Immature natural killer cell (primary cell): ENCODE data around the gene MARK3. TPM values are rescaled to one million over a fixed set of nuclear protein-coding genes. Genes with fewer than 3 reads are reported as not detected.

ENCODE experiments used
- DNase-seq, 3 donors: peaks; one replicate each; pipeline ENCODE4 v3.0.0; 2022; ENCODE audit warnings: mixed read lengths in 1 of 3
- H3K27ac Mint-ChIP-seq, 6 donors: one replicate each; pipeline ENCODE4 v1.8.0; 2020; ENCODE audit warnings: mixed read lengths in 6 of 6, mild to moderate bottlenecking in 5 of 6, inconsistent platforms in 4 of 6, moderate library complexity in 3 of 6
- H3K27me3 Mint-ChIP-seq, 3 donors: one replicate each; pipeline ENCODE4 v1.8.0; 2020 to 2021; ENCODE audit warnings: low read depth in 3 of 3, mild to moderate bottlenecking in 3 of 3, mixed read lengths in 3 of 3, moderate library complexity in 3 of 3, inconsistent platforms in 1 of 3
- H3K36me3 Mint-ChIP-seq, 3 donors: one replicate each; pipeline ENCODE4 v1.8.0; 2020; ENCODE audit warnings: mixed read lengths in 3 of 3, inconsistent platforms in 2 of 3, mild to moderate bottlenecking in 2 of 3
- H3K4me1 Mint-ChIP-seq, 2 donors: one replicate each; pipeline ENCODE4 v1.8.0; 2020; ENCODE audit warnings: inconsistent platforms in 2 of 2, mild to moderate bottlenecking in 2 of 2, mixed read lengths in 2 of 2, moderate library complexity in 1 of 2
- H3K4me3 Mint-ChIP-seq, 5 donors: one replicate each; pipeline ENCODE4 v1.8.0; 2020; ENCODE audit warnings: mild to moderate bottlenecking in 5 of 5, mixed read lengths in 5 of 5, inconsistent platforms in 3 of 5, moderate library complexity in 3 of 5
- H3K9me3 Mint-ChIP-seq, 6 donors: one replicate each; pipeline ENCODE4 v1.8.0; 2020; ENCODE audit warnings: mild to moderate bottlenecking in 6 of 6, mixed read lengths in 6 of 6, inconsistent platforms in 4 of 6, moderate library complexity in 3 of 6
- polyA plus RNA-seq, 3 donors: library from polyadenylated mRNA; unstranded; fragments of 300-500 nt; fragmentation: Illumina TruSeq; gene quantifications; one replicate each; pipeline ENCODE4 v1.2.3, GENCODE V29; 2021

Gene MARK3
- polyA plus RNA-seq, 3 donors from 2014 or later, result 23.4 to 44.1 (median 25.7) TPM

DNA sequence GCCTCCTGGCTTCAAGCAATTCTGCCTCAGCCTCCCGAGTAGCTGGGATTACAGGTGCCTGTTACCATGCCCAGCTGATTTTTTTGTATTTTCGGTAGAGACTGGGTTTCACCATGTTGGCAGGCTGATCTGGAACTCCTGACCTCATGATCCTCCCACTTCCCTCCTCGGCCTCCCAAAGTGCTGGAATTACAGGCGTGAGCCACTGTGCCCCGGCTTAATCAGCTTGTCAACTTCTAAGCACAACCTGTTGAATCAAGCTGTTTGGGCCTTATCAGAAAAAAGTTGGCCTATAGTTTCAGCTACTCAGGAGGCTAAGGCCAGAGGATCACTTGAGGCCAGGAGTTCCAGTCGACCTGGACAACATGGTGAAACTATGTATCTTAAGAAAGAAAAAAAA is 7.9 kb downstream of the MARK3 start:
- Mint-ChIP-seq H3K4me1 (peaks cover 62 to 74% of the 10 kb centered on the region in 2 donors), H3K36me3 (no peaks in the 10 kb centered on the region), H3K27ac (no peak overlapping the region), H3K4me3 (no peak overlapping the region), H3K27me3 (no peaks in the 10 kb centered on the region), H3K9me3 (no peaks in the 10 kb centered on the region)
- no peak for DNase-seq

DNA sequence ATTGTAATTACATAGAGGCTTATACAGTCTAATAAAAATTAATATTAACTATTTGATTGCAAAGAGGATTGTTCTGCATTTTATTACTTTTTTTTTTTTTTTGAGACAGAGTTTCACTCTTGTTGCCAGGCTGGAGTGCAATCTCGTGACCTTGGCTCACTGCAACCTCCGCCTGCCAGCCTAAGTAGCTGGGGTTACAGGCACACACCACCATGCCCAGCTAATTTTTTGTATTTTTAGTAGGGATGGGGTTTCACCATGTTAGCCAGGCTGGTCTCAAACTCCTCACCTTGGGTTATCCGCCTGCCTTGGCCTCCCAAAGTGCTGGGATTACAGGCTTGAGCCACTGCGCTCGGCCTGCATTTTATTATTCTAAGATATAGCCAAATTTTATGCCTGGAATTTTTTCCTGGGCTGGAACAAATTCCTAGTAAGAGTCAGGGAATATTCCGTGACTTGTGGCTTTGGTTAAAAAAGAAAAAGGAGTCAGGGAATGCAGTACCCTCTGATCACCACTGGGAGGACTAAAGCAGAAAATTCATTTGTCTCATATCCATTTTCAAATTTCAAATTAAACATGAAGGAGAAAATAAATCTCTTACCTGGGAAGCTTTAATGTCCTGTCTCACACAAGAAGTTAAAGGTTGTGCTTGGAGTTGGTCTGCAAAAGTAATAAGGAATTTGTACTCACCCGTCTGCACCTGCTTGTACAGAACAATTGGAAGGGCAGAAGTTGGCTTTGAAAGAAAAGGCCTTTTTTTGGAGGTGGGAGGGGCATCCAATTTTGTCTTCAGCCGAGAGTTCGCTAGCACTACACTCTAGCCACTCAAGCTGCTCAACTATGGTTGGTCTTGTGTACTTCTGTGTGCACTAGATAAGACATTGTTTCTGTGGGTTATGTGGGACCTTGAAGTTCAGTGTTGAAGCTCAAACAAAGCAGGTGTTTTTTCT is 8.7 kb downstream of the MARK3 start:
- H3K9me3 Mint-ChIP-seq, result no peaks in the 10 kb centered on the region
- no peaks in the 10 kb centered on the region for H3K27me3 Mint-ChIP-seq
- no peaks in the 10 kb centered on the region for H3K36me3 Mint-ChIP-seq
- peak in 1 of 3 donors; percentile 23 for DNase-seq
- H3K27ac Mint-ChIP-seq, result peak overlapping the region; percentile 21 to 65 (median 30)
- peak overlapping the region in 2 of 5 donors; percentile 27 to 41 for H3K4me3 Mint-ChIP-seq
- H3K4me1 Mint-ChIP-seq, result peaks cover 61 to 74% of the 10 kb centered on the region in 2 donors

DNA sequence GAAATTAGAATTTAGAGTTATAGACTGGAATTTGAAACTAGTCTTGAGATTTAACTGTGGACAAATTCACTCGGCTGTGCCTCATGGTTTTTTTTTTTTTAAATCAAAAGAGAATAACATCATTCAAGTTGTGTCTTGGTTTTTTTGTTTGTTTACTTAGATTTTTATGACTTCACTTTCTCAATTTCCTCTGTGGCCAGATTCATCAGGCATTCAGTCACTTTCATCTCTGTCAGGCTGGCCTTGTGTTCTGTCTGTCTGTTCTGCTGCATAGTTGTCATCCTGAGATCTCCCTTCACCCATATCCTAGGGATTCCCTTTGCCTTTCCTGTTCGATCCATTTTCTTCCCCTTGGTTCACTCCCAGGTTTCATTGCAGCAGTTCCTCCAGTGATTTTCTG is 10.0 kb downstream of the MARK3 start:
- Mint-ChIP-seq H3K36me3 (no peaks in the 10 kb centered on the region), H3K27me3 (no peaks in the 10 kb centered on the region), H3K27ac (peak overlapping the region; percentile 18 to 83 (median 54)), H3K9me3 (no peaks in the 10 kb centered on the region), H3K4me1 (peaks cover 67 to 83% of the 10 kb centered on the region in 2 donors), H3K4me3 (peak overlapping the region in 4 of 5 donors; percentile 3 to 66 (median 42))
- DNase-seq, result no peak

DNA sequence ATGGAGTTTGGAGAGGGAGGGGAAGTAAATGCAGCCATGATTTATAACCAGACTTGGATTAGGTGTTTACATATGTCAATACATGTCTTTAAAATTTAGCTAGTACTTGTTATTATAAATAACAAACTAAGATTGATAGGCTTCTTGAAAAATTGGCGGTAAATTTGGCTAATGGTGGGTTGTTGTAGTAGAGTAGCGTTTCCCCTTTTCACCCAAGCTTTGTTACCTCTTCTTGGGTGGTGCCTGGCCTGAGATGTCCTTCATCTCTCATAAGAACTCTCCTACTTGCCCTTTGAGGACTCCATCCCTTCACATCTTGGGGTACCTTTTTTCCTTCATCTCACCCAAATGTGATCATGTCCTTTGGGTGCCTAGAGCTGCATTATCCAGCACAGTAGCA is 11.2 kb downstream of the MARK3 start:
- H3K36me3 Mint-ChIP-seq, result no peaks in the 10 kb centered on the region
- H3K9me3 Mint-ChIP-seq, result no peaks in the 10 kb centered on the region
- H3K27ac Mint-ChIP-seq, result peak overlapping the region in 1 of 6 donors; percentile 60
- peak overlapping the region in 2 of 5 donors; percentile 16 to 66 for H3K4me3 Mint-ChIP-seq
- DNase-seq, result no peak
- H3K4me1 Mint-ChIP-seq, result peaks cover 73 to 85% of the 10 kb centered on the region in 2 donors
- H3K27me3 Mint-ChIP-seq, result no peaks in the 10 kb centered on the region

DNA sequence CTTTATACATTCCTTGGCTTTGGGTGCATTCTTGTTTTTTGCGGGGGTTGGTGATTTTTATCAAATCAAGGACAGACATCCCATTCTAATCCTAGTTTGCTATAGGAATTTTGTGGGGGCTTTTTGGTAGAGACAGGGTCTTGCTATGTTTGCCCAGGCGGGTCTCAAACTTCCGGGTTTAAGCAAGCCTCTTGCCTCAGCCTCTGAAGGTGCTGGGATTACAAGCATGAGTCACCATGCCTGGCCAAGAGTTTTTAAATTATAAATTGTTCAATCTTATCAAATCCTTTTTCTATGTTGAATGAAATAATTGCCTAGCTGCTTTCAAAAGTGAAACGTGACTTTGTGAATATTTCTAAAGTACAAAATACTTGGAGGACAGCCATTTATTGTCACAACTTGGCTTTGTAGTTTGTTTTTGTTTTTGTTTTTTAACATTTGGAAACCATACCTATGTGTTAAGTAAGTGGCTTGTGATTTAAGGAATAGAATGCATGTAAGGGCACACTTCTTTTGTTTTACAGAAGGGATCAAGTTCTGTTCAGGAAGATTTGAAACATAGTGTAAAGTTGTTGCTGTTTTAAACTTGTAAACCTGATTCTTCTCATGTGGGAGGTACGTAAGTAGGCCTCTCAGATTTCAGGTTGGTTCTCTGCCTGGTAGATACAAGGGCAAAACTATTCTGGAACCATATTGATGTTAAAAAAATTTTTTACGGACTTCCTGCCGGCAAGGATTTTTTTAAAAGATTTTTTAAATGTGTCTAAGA is 13.4 kb downstream of the MARK3 start:
- H3K36me3 Mint-ChIP-seq, result no peaks in the 10 kb centered on the region
- DNase-seq, result no peak
- H3K27ac Mint-ChIP-seq, result peak overlapping the region in 3 of 6 donors; percentile 18 to 49 (median 18)
- no peaks in the 10 kb centered on the region for H3K9me3 Mint-ChIP-seq
- H3K4me3 Mint-ChIP-seq, result peak overlapping the region in 2 of 5 donors; percentile 11 to 15
- peaks cover 84 to 99% of the 10 kb centered on the region in 2 donors for H3K4me1 Mint-ChIP-seq
- H3K27me3 Mint-ChIP-seq, result no peaks in the 10 kb centered on the region

DNA sequence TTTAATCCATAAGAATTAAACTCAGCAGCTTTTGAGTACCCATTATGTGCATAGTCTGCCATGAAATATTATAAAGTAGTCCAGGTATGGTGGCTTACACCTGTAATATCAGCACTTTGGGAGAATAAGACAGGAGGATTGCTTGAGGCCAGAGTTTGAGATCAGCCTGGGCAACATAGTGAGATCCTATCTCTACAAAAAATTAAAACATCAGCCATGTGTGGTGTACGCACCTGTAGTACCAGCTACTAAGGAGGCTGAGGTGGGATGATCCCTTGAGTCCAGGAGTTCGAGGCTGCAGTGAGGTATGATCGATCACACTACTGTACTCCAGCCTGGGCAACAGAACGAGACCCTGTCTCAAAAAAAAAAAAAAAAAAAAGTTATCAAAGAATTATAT is 15.3 kb downstream of the MARK3 start:
- H3K4me3 Mint-ChIP-seq, result peak overlapping the region in 2 of 5 donors; percentile 14 to 37
- DNase-seq, result no peak
- peak overlapping the region in 4 of 6 donors; percentile 17 to 71 (median 46) for H3K27ac Mint-ChIP-seq
- H3K36me3 Mint-ChIP-seq, result no peaks in the 10 kb centered on the region
- H3K4me1 Mint-ChIP-seq, result peaks cover 72 to 92% of the 10 kb centered on the region in 2 donors
- H3K27me3 Mint-ChIP-seq, result peaks cover 0 to 2% (median 0%) of the 10 kb centered on the region in 3 donors
- H3K9me3 Mint-ChIP-seq, result no peaks in the 10 kb centered on the region

DNA sequence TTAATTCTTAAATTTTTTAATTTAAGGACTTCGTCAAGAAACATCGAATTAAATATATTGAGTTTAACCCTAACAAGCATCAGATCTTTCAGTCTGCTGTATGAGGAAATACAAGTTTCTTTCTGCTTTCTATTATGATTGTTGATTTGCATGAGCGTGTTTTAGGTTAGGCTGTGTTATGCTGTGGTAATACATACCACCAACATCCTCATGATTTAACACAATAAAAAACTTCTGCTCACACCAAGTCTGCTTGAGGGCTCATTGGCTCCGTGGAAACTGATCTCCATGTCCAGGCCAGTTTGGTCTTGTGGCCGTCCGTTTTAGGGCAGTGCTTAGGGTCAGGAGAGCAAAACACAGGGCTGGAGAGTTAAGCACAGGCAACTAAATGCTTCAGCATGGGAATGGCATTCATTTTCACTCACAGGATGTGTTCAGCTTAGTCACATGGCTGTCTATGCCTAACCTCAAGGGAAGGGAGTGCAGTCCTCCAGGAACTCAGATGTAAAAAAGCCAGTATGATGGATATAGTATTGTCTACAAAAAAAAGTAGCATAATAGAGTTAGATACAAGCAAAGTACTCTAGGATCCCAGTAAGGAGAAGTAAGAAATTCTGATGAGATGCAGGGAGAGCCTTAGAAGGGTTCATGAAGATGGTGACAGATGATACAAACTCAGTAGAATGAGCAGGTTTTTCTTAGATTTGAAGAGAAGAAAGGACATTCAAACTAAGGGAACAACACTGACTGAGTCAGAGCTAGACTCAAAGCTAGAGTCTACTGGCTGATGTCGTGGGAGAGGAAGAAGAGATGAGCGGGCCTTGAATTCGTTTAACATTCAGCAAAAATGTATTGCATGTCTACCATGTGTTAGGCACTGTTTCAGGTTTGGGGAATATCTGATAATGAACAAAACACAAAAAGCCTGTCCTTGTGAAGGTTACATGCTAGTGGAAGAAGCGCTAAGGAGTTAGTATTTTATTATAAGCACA is 16.3 kb downstream of the MARK3 start:
- H3K27me3 Mint-ChIP-seq, result peaks cover 0 to 2% (median 0%) of the 10 kb centered on the region in 3 donors
- peak overlapping the region; percentile 1 to 65 (median 47) for H3K4me3 Mint-ChIP-seq
- peak overlapping the region; percentile 68 to 84 (median 72) for H3K27ac Mint-ChIP-seq
- no peak for DNase-seq
- no peaks in the 10 kb centered on the region for H3K9me3 Mint-ChIP-seq
- H3K4me1 Mint-ChIP-seq, result peaks cover 62 to 82% of the 10 kb centered on the region in 2 donors
- H3K36me3 Mint-ChIP-seq, result no peaks in the 10 kb centered on the region

DNA sequence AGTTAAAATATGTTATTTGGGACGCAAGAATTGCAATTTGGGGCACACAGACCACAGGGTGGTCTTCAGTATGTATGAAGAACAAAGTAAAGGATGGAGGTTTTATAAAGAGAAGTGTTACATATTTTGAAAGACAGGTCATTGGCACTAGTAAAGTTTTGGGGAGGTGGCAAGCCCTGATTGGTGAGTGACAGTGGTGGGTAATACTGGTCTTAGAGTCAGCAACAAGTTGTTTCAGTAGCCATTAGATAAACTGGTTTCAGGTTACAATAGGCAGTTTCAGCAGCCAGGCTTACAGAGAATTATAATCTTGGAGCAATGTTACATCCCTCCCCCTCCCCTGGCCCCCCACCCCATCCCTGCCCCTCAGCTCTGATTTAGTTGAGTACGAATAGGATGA is 17.5 kb downstream of the MARK3 start:
- no peak for DNase-seq
- Mint-ChIP-seq H3K4me3 (peak overlapping the region in 1 of 5 donors; percentile 23), H3K4me1 (peaks cover 56 to 73% of the 10 kb centered on the region in 2 donors), H3K27me3 (peaks cover 0 to 2% (median 0%) of the 10 kb centered on the region in 3 donors), H3K36me3 (peaks cover 0 to under 1% (median 0%) of the 10 kb centered on the region in 3 donors), H3K9me3 (no peaks in the 10 kb centered on the region), H3K27ac (peak overlapping the region in 1 of 6 donors; percentile 1)

DNA sequence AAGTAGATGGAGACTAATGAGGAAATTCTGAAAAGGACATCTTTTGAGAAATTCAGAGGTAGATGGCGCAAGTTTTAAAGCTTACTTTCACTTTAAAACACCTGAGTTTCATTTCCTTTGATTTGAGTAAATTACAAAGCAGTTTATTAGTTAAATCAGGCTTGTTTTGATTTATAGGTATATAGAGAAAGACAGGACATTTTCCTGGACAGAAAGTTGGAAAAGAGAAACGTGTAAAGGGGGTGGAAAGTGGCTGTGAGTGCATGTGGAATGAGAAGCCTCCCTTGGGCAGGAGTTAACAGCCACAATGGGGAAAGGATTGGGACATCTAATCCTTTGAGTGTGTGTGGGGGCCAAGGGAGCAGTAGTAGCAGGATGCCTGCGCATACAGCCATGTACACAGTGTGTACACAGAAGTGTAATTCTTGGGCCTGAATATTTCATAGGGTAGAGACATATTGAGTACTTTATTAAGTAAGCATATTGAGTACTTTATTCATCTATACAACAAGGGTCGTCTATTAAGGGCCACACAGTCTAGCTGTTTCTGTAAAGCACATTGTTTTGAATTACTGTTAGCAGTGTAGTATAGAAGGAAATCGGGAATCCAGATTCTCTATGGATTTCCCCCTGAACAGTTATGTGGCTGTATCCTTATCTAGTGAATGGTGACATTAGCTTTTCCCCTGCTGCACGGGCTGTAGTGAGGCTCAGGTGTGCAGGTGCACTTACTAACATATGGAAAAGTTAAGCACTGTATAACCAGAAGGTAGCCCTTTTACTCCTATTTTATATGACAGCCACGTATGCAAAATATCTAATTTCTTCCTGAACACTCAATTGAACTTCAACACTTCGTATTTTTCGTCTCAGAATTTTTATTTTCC is 19.1 kb downstream of the MARK3 start:
- Mint-ChIP-seq H3K36me3 (peaks cover 0 to 9% (median 0%) of the 10 kb centered on the region in 3 donors), H3K27me3 (peaks cover 0 to 2% (median 0%) of the 10 kb centered on the region in 3 donors), H3K27ac (peak overlapping the region in 5 of 6 donors; percentile 11 to 90 (median 32)), H3K9me3 (no peaks in the 10 kb centered on the region), H3K4me1 (peaks cover 50 to 70% of the 10 kb centered on the region in 2 donors), H3K4me3 (peak overlapping the region in 2 of 5 donors; percentile 7 to 27)
- no peak for DNase-seq

DNA sequence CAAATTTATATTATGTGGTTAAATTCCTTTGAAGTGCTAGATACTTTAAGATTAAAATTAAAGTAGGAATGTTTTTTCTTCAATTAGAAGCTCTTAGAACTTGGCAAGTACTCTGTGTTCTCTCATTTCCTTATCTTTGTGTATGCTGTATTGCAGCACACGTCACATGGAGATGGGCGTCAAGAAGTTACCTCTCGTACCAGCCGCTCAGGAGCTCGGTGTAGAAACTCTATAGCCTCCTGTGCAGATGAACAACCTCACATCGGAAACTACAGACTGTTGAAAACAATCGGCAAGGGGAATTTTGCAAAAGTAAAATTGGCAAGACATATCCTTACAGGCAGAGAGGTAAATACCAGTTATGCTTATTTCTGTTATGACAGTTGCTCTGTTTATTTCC is 19.7 kb downstream of the MARK3 start:
- Mint-ChIP-seq H3K27ac (peak overlapping the region in 1 of 6 donors; percentile 51), H3K36me3 (peaks cover 0 to 9% (median 0%) of the 10 kb centered on the region in 3 donors), H3K4me3 (no peak overlapping the region), H3K4me1 (peaks cover 48 to 69% of the 10 kb centered on the region in 2 donors), H3K27me3 (peaks cover 0 to 2% (median 0%) of the 10 kb centered on the region in 3 donors), H3K9me3 (no peaks in the 10 kb centered on the region)
- DNase-seq, result no peak

DNA sequence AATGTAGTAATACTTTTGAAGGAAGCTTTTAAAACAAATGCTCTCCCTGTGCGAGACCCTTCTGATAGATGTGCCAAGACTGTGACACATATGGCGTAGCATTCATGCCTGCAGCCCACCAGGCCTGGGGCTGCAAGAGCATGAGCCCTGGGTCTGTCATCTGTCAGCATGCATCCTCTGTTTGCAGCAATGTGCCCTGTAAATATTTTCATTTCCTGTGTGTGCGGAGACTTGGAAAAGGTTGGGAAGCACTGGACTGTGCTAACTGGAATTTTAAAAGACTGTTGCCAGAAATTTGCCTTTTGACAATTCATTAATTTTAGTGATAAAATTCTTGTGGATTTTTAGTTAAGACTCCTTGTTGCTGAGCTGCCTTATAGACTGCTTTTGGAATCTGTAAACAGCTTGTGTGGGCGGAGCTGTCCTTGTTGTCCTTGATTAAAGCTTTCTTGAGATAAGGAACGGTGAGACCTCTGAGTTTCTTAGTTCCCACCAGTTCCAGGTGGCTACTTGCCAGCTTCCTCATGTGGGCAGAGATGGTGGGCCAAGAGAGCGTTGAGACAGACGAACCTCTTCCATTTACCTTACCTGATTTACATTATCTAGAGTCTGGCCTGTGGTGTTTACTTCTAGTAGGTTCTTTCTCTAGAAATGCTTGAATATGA is 23.4 kb downstream of the MARK3 start:
- Mint-ChIP-seq H3K4me3 (no peak overlapping the region), H3K9me3 (no peaks in the 10 kb centered on the region), H3K27me3 (peaks cover 0 to 3% (median 0%) of the 10 kb centered on the region in 3 donors), H3K36me3 (peaks cover 0 to 9% (median 0%) of the 10 kb centered on the region in 3 donors), H3K4me1 (peaks cover 19 to 43% of the 10 kb centered on the region in 2 donors), H3K27ac (peak overlapping the region in 1 of 6 donors; percentile 76)
- no peak for DNase-seq
